Loucy (cell line): ENCODE measurements around the gene C15orf40.

ENCODE experiments used
- H2AFZ ChIP-seq: fragments of 200-600 bp; sonication (generic); 2 replicates; pipeline ENCODE4 v1.6.0; 2016; ENCODE audit warnings: antibody characterized with exemption, mild to moderate bottlenecking, low read length, moderate library complexity
- H3F3A ChIP-seq: fragments of 200-600 bp; 2 replicates; pipeline ENCODE4 v1.6.0; 2016; ENCODE audit warnings: antibody characterized with exemption, low read depth, mild to moderate bottlenecking
- H3K27me3 ChIP-seq: fragments of 200-600 bp; sonication (generic); 2 replicates; pipeline ENCODE4 v1.6.1; 2014; ENCODE audit warnings: low read length, mild to moderate bottlenecking; ENCODE audit not compliant: insufficient read depth, poor library complexity, severe bottlenecking
- H3K36me3 ChIP-seq: fragments of 200-600 bp; sonication (generic); 2 replicates; pipeline ENCODE4 v1.6.1; 2016; ENCODE audit warnings: low read length; ENCODE audit not compliant: insufficient read depth
- H3K4me1 ChIP-seq: fragments of 200-600 bp; sonication (generic); 2 replicates; pipeline ENCODE4 v1.5.1; 2014; ENCODE audit warnings: low read length, mild to moderate bottlenecking; ENCODE audit not compliant: insufficient read depth, poor library complexity, severe bottlenecking
- H3K4me2 ChIP-seq: fragments of 200-600 bp; sonication (generic); 2 replicates; pipeline ENCODE4 v1.6.0; 2014; ENCODE audit warnings: antibody characterized with exemption, low read length, low read depth, mild to moderate bottlenecking; ENCODE audit not compliant: poor library complexity, severe bottlenecking
- H3K4me3 ChIP-seq: fragments of 200-600 bp; sonication (generic); 2 replicates; pipeline ENCODE4 v1.5.1; 2014; ENCODE audit warnings: low read length, mild to moderate bottlenecking, mixed read lengths; ENCODE audit not compliant: poor library complexity, severe bottlenecking
- H3K79me2 ChIP-seq: fragments of 200-600 bp; sonication (generic); 2 replicates; pipeline ENCODE4 v1.6.1; 2014; ENCODE audit warnings: low read length; ENCODE audit not compliant: insufficient read depth
- H3K9ac ChIP-seq: fragments of 200-600 bp; sonication (generic); 2 replicates; pipeline ENCODE4 v1.6.0; 2014; ENCODE audit warnings: mild to moderate bottlenecking, low read depth, low read length, moderate library complexity; ENCODE audit not compliant: poor library complexity, severe bottlenecking
- H3K9me2 ChIP-seq: fragments of 200-600 bp; sonication (generic); replicated peaks from 2 replicates; pipeline ENCODE4 v1.6.1; 2016; ENCODE audit warnings: low read depth, low read length, mixed read lengths
- H3K9me3 ChIP-seq: fragments of 200-600 bp; sonication (generic); 2 replicates; pipeline ENCODE4 v1.6.1; 2014; ENCODE audit warnings: mild to moderate bottlenecking, antibody characterized with exemption, low read length, low read depth; ENCODE audit not compliant: insufficient read depth
- H4K20me1 ChIP-seq: fragments of 200-600 bp; sonication (generic); 2 replicates; pipeline ENCODE4 v1.6.0; 2014; ENCODE audit warnings: antibody characterized with exemption, low read length, mild to moderate bottlenecking; ENCODE audit not compliant: insufficient read depth, poor library complexity, severe bottlenecking
- EZH2phosphoT487 ChIP-seq: fragments of 200-600 bp; IDR thresholded peaks from 2 replicates; pipeline ENCODE4 v1.6.1; 2018; ENCODE audit warnings: antibody characterized with exemption, mild to moderate bottlenecking, moderate library complexity, borderline replicate concordance
- TF ChIP-seq, protein P1 (sequence below): fragments of 200-600 bp; sonication (generic); conservative IDR thresholded peaks from 2 replicates; pipeline ENCODE4 v1.5.1; 2014; ENCODE audit warnings: mild to moderate bottlenecking, antibody characterized with exemption, low read length

The C15orf40 gene

DNA sequence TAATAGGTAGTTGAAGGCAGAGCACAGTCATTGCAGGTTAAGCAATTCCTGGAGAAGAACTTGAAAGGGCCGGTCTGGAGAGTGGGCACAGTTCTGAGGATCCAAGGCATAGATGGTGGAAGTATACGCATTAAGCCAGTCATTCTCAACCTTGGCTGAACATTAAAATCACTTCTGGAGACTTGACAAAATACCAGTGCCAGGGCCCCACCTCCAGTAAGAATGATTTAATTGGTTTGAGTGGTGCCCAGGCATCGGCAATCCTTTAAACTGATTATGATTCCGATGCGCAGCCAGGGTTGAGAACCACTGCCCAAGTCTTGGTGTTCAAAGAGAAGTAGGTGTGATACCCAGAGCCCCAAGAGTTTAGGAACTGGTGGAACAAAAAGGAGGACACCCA is 52.0 kb downstream of the C15orf40 start:
- Histone ChIP-seq H3K9me2 (no peaks in the 10 kb centered on the region), H3K4me1 (no peaks in the 10 kb centered on the region), H3K9me3 (no peaks in the 10 kb centered on the region), H3K4me3 (no peak overlapping the region), H3K27me3 (no peaks in the 10 kb centered on the region), H3K4me2 (no peak overlapping the region), H3K9ac (no peak overlapping the region), H3F3A (no peaks in the 10 kb centered on the region), H3K36me3 (no peaks in the 10 kb centered on the region), H4K20me1 (no peaks in the 10 kb centered on the region), H2AFZ (no peak overlapping the region), H3K79me2 (no peaks in the 10 kb centered on the region)
- TF ChIP-seq, protein P1, sequence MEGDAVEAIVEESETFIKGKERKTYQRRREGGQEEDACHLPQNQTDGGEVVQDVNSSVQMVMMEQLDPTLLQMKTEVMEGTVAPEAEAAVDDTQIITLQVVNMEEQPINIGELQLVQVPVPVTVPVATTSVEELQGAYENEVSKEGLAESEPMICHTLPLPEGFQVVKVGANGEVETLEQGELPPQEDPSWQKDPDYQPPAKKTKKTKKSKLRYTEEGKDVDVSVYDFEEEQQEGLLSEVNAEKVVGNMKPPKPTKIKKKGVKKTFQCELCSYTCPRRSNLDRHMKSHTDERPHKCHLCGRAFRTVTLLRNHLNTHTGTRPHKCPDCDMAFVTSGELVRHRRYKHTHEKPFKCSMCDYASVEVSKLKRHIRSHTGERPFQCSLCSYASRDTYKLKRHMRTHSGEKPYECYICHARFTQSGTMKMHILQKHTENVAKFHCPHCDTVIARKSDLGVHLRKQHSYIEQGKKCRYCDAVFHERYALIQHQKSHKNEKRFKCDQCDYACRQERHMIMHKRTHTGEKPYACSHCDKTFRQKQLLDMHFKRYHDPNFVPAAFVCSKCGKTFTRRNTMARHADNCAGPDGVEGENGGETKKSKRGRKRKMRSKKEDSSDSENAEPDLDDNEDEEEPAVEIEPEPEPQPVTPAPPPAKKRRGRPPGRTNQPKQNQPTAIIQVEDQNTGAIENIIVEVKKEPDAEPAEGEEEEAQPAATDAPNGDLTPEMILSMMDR = no peak
- TF ChIP-seq EZH2phosphoT487 = no peak

DNA sequence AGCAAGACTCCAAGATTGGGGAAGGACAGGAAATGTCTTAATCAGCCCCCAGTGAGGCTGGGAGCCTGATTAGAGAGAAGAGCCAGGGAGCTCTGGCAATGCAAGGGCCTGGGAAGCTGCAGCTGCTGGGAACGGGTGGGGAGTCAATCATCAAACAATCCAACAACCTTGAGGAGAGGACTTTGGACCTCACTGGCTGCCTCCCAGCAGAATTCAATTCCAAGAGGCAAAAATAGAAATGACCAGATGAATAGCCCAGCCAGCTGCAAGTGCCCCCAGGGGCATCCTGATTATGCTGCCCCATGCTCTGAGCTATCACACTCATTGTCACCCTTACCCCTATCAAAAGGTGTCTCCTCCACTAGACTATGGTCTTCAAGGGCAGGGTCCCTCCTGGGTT is 52.8 kb downstream of the C15orf40 start:
- no peak overlapping the region for H3K4me2 ChIP-seq
- no peak for TF ChIP-seq EZH2phosphoT487
- TF ChIP-seq, protein P1 = no peak
- H3K9ac ChIP-seq = no peak overlapping the region
- no peaks in the 10 kb centered on the region for H3K9me2 ChIP-seq
- no peaks in the 10 kb centered on the region for H3F3A ChIP-seq
- no peaks in the 10 kb centered on the region for H3K4me1 ChIP-seq
- no peak overlapping the region for H2AFZ ChIP-seq
- no peaks in the 10 kb centered on the region for H3K27me3 ChIP-seq
- no peaks in the 10 kb centered on the region for H3K9me3 ChIP-seq
- no peak overlapping the region for H3K4me3 ChIP-seq
- H4K20me1 ChIP-seq = no peaks in the 10 kb centered on the region
- no peaks in the 10 kb centered on the region for H3K79me2 ChIP-seq
- no peaks in the 10 kb centered on the region for H3K36me3 ChIP-seq

DNA sequence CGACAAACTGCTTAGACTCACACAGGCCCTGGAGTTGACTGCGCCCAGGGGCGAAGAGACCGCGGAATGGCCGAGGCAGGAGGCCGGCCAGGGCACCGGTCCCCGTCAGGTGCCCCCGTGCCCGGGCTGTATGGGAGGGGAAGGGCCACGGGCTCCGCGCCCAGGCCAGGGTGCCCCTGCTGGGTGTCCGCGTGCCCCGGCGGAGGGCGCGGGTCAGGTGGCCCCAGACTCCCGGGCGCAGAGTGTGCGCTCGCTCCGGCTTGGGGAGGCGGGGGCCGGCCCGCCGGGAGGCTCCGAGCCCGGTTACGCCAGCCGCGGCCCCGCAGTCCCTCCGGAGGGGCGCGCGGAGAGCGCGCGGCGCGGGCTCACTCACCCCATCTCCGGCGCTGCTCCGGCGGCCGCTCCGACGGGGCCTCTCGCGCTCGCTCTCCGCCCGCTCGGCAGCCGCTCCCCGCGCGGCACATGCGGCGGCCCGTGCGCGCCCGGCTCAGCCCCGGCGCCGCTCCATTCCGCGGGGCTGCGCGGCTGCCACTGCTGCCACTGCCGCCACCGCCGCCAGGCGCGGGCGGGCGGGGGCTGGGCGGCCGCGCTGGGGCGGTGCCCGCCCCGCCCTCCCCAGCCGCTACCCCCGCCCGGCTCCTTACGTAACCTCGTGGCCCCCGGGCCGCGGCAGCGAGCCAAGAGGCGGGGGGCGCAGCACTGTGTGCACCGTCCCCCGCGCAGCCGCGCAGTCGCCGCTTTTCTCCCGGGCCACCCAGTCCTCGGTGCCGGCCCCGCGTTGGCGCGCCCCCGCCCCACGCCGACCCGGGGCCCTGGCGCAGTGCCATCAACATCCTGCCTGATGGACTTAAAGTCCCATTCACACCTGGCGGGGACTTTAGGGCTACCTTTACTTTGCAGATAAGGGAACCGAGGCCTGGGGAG is 59.0 kb downstream of the C15orf40 start, which contains the start of gene HOMER2:
HOMER2 (minus strand) TSS at position 563 of the 924 bp plus-strand sequence; CDS start at position 378, 185 bp downstream.
- no peaks in the 10 kb centered on the region for H4K20me1 ChIP-seq
- H3K36me3 ChIP-seq = no peaks in the 10 kb centered on the region
- no peaks in the 10 kb centered on the region for H3K9me2 ChIP-seq
- H3F3A ChIP-seq = no peaks in the 10 kb centered on the region
- no peaks in the 10 kb centered on the region for H3K79me2 ChIP-seq
- H3K9me3 ChIP-seq = no peaks in the 10 kb centered on the region
- peak within 1 kb of the TSS; percentile 61 for H3K4me3 ChIP-seq
- TF ChIP-seq, protein P1 = no peak
- no peak for TF ChIP-seq EZH2phosphoT487
- no peak within 1 kb of the TSS for H3K9ac ChIP-seq
- 0 out of 2 replicates have a peak within 1 kb of the TSS, but pooled peaks have one; percentile 2 for H2AFZ ChIP-seq
- H3K27me3 ChIP-seq = peaks cover 9% of the 10 kb centered on the region
- H3K4me2 ChIP-seq = peak within 1 kb of the TSS; percentile 43
- H3K4me1 ChIP-seq = no peaks in the 10 kb centered on the region
